NCI-H187 (cell line): ENCODE data around the gene NSD1.
"Not testable (repeated sequence)": the region's sequence is repeated elsewhere in the genome, so short reads cannot be mapped to it uniquely, and the experiment has no call there.

Source experiments
- DNase-seq, 2 experiments: peaks; one replicate each; lab custom pipeline; 2025; lab: John Stamatoyannopoulos, UW

NSD1 gene

GRCh38 chr5:177328545-177329231 lies 195.1 kb downstream of the NSD1 start:
- no peak for DNase-seq

- DNase-seq, result no peak
These were observed 196.3 kb downstream of the NSD1 start for GRCh38 chr5:177329883-177330282.

DNA sequence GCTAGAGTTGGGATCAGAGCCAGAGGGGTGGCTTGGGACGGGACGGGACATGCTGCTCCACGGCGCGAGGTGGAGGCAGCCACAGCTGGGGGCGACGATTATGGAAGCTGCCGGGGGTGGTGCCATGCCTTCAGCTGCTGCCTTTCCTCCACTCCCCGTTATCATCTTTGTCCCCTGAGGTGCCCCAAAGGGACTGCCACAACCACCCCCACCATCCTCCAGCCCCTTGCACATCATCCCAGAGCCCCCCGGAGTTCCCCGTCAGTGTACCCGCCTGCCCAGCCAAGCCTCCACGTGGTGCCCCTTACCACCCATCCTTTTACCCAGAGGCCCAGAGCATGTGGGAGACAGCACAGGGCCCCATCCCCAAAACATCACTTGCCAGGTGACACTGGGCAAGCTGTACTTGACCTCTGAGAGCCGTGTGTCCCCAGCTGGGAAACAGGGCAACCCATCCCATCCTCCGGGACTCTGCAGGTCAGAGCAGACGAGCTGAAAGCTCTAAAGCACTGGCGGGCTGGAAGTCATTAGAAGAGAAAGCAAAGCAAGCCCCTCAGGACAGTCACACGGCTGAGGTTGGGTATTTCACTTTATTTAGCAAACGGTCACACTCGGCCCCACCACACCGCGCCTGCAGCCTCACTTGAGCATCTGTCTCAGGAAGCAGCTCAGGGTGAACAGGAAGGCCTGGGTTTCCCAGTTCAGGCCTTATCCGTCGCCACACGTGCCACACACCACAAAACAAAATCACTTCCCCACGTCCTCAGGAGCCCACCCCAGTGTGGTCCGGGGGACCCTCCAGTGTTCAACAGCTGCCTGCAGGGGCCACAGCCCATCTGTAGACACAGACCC lies 197.6 kb downstream of the NSD1 start:
- DNase-seq, result no peak

DNA sequence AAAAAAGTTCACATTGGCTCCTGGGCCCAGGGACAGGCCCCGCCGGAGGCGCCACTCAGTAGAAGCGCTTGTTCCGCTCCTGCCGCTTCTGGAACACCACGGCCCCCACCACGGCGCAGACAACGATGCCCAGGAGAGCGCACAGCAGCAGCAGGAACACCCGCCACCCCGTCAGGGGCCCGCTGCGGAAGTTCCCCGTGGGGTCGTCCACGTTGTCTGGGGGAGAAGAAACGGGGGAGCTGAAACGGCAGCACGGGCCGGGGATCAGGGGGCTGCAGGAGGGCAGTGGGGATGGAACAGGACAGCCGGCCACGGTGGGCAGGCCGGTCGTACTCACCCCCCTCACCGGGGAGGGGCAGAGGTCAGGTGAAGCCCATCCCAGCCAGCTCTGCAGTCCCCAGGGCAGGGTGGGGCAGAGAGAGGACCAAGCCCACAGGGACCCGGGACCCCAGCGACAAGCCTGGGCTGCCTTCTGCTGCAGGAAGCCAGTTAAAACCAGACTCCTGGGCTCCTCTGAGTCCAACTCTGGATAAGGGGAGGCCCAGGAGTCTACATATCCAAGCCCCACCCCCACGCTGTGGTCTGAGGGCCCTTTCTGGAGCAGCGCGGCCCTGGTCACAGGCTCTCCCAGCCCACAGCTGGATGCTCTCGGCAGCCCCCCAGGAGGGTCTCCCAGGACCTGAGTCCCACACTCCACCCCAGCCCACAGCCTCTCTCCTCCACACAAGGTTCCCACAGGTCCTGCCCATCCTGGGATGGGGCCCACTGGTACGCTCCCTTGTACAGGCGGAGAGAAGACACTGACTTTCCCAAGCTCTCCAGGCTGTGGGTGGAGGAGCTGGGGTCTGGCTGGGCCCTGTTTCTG lies 198.7 kb downstream of the NSD1 start:
- no peak for DNase-seq

DNA sequence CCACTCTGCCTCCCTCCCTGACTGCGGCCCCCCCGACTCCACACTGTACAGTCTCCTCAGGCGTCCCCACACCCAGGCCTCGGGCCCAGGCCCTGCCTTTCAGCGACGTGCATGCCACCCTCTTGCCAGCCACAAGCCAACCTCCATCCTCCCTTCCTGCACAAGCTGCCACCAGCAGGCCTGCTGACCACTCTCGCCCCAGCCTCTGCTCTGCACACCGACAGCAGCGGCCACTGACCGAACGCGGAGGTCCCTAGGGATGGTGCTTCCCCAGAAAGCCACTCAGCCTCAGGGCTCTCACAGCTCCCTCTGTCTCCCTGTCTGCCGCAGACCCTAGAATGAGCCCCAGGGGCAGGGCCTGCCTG lies 199.3 kb downstream of the NSD1 start:
- DNase-seq, result no peak

- DNase-seq, result no peak
These were observed 200.0 kb downstream of the NSD1 start for GRCh38 chr5:177333420-177334154.

- DNase-seq, result no peak
These were observed 200.6 kb downstream of the NSD1 start for GRCh38 chr5:177334155-177334551.

DNA sequence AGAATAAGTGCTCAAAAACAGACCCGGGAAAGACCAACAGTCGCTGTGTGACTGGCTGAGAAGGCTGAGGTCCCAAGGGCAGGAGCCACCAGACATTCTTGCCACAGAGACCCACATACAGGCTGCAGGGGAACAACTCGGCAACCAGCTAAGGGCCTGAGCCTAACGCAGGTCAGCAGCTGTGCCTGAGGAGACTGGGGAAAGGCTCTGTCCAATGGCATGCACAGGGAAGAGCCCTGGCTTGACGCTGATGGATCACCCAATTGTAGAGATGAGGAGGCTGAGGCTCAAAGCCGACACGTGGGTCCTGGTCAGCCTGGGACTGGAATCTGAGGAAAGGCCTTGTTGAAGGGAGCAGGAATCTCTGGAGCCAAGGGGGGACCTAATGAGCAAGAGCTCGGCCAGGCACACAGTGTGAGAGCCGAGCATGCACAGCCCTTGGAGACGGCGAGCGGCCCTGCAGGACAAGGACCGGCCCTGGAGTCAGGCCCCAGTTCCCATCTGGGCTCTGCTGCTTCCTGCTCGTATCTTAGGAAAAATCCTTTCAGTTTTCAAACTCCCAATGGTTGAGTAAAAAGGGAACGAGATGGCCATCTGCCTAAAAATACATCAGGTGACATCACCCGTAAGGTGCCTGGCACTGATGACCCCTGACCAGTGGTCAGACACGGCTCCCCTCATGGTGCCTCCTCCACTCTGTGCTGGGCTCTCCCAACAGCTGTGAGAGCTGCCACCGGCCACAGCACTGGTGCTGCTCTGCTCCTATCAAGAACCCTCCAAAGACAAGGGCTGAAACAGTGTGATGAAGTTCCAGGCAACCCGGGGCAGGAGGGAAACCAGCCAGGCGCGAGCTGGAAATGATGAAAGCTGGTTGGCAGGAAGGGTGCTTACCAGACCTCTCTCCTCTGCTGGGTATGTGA lies 201.5 kb downstream of the NSD1 start:
- no peak for DNase-seq

GRCh38 chr5:177335701-177336065 lies 202.1 kb downstream of the NSD1 start:
- DNase-seq, result no peak

- no peak for DNase-seq
These were observed 202.5 kb downstream of the NSD1 start for GRCh38 chr5:177336112-177336511.

- no peak for DNase-seq
These were observed 203.3 kb downstream of the NSD1 start for GRCh38 chr5:177336603-177337494.

DNA sequence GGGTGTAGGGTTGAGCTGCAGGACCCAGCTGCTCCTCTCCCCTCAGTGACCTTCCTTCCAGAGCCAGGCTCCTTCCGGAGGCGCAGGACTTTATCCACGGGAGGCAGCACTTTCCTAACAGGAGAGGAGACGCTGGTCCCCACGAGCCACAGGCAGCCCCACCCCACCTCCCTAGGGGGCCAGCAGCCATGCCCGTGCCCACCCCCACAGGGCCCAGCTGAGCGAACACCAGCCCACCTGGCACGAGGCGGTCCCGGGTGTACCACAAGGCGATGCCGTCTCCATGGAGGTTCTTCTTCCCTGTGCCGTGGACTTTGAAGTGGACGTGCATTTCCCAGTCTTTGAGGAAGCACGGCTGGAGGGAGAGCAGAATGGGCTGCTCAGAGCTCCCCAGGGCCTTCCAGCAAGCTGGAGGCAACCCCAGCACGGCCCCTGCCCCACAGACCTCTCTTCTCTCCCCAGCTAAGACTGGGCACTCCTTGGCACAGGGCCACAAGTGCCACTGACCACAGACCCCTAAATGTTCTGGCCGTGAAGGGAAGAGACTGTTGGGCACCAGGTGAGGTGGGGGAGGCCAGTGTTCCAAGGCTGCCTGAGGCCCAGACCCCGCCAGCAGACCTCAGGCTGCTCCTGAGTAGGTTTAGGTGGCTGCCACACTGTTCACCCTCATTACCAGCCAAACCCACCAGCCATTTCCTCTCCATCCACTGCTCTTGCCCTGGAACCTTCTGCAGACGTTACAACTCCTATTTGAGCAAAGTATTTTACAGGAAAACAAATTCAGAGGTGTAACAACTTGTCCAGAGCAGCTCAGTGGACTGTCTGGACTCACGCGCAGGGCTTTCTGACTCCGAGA lies 204.9 kb downstream of the NSD1 start:
- no peak for DNase-seq

- no peak for DNase-seq
These were observed 205.6 kb downstream of the NSD1 start for GRCh38 chr5:177339107-177339638.

- not testable (repeated sequence) for DNase-seq
These were observed 209.4 kb downstream of the NSD1 start for GRCh38 chr5:177343000-177343399.

DNA sequence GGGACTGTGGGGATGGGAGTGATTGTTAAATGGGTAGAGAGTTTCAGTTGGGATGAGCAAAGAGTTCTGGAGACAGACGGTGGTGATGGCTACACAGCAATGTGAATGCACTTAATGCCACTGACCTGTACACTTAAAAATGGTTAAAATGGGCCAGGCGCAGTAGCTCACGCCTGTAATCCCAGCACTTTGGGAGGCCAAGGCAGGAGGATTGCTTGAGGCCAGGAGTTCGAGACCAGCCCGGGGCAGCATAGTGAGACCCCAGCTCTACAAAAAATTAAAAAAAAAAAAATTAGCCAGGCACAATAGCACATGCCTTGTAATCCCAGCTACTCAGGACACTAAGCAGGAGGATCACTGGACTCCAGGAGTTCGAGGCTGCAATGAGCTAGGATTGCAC lies 210.2 kb downstream of the NSD1 start:
- DNase-seq, result no peak

DNA sequence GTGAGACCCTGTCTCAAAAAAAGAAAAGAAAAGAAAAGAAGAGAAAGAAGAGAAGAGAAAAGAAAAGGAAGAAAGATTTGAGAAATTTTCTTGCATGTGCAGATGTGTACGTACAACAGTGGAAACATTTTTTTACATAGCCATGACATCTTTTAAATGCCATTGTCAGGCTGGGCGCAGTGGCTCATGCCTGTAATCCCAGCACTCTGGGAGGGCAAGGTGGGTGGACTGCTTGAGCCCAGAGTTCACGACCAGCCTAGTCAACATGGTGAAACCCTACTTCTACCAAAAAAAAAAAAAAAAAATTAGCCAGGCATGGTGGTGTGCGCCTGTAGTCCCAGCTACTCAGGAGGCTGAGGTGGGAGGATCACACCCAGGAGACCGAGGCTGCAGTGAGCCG lies 211.3 kb downstream of the NSD1 start:
- DNase-seq, result no peak

GRCh38 chr5:177346820-177347219 lies 213.2 kb downstream of the NSD1 start:
- no peak for DNase-seq

GRCh38 chr5:177347699-177348098 lies 214.1 kb downstream of the NSD1 start:
- no peak for DNase-seq

- no peak for DNase-seq
These were observed 215.7 kb downstream of the NSD1 start for GRCh38 chr5:177349362-177349647.
